Measurements from ENCODE around the gene ZSWIM4. TPM values are rescaled to one million over a fixed set of nuclear protein-coding genes. Genes with fewer than 3 reads are reported as not detected.

The ZSWIM4 gene
- total RNA-seq, 2 experiments from 2014 or later, result 5.0 to 10.8 TPM

DNA sequence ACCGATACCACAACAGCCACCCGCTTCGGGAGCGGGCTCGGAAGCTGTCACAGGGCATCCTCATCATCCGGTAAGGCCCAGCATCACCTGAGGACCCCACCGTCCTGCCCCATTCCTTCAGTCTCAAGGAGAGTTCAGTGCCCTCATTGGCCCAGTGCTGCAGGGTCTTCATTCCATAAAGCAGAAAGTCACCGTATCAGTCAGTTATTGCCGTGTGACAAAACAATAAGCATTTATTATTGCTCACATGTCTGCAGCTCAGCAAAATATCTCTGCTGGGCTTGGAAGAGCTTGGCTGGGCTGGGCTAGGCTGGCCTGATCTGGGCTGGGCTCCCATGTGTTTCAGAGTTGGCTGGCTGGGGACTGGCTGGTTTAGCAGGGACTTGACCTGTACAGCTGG lies 39.0 kb upstream of the ZSWIM4 start:
- intact Hi-C loops (cut with micrococcal nuclease; ENCODE audit: unreplicated experiment), result no loop called here

GRCh38 chr19:13757805-13758772 lies 37.2 kb upstream of the ZSWIM4 start:
- intact Hi-C loops (cut with micrococcal nuclease; ENCODE audit: unreplicated experiment), result no loop called here
- H4K20me1 ChIP-seq (ENCODE audit: insufficient read depth, low read length), result no peaks in the 10 kb centered on the region
- ChIA-PET POLR2A (no interaction called here), CTCF (ENCODE audit: unreplicated experiment) (no interaction called here)
- no peak overlapping the region for H3K4me3 ChIP-seq (ENCODE audit: low read depth, low read length, poor library complexity, severe bottlenecking)
- no peak overlapping the region for H2AFZ ChIP-seq (ENCODE audit: low read length)
- H3K4me2 ChIP-seq (ENCODE audit: low read length), result no peak overlapping the region
- no peaks in the 10 kb centered on the region for H3K4me1 ChIP-seq (ENCODE audit: insufficient read depth, low read length, poor library complexity, severe bottlenecking)
- H3K36me3 ChIP-seq (ENCODE audit: insufficient read depth, low read length), result peaks cover 86% of the 10 kb centered on the region
- no peaks in the 10 kb centered on the region for H3K9me2 ChIP-seq (ENCODE audit: insufficient read depth, low read length)
- no TSS peak for BruUV-seq (replicated peaks)
- no peak for TF ChIP-seq EZH2phosphoT487 (IDR thresholded peaks at IDR 0.05; ENCODE audit: borderline replicate concordance, low read depth, low read length)
- no peak for TF ChIP-seq CTCF (conservative IDR thresholded peaks at IDR 0.05; ENCODE audit: low read length)
- H3K9me3 ChIP-seq (ENCODE audit: low read length), result no peaks in the 10 kb centered on the region
- no peak overlapping the region for H3K27ac ChIP-seq (ENCODE audit: low read depth, low read length, poor library complexity, severe bottlenecking)
- no peak for DNase-seq (ENCODE audit: low spot score)
- H3K79me2 ChIP-seq (ENCODE audit: insufficient read depth, low read depth, low read length), result no peaks in the 10 kb centered on the region

More for the DNA sequence above, 39.0 kb upstream of the ZSWIM4 start:
- Histone ChIP-seq H3K36me3 (ENCODE audit: insufficient read depth, low read length) (peaks cover 85% of the 10 kb centered on the region), H2AFZ (ENCODE audit: low read length) (no peak overlapping the region), H3K9me3 (ENCODE audit: low read length) (no peaks in the 10 kb centered on the region), H3K4me2 (ENCODE audit: low read length) (no peak overlapping the region), H4K20me1 (ENCODE audit: insufficient read depth, low read length) (no peaks in the 10 kb centered on the region), H3K4me3 (ENCODE audit: low read depth, low read length, poor library complexity, severe bottlenecking) (no peak overlapping the region), H3K27ac (ENCODE audit: low read depth, low read length, poor library complexity, severe bottlenecking) (no peak overlapping the region), H3K4me1 (ENCODE audit: insufficient read depth, low read length, poor library complexity, severe bottlenecking) (no peaks in the 10 kb centered on the region), H3K79me2 (ENCODE audit: insufficient read depth, low read depth, low read length) (no peaks in the 10 kb centered on the region), H3K9me2 (ENCODE audit: insufficient read depth, low read length) (no peaks in the 10 kb centered on the region)
- no TSS peak for BruUV-seq (replicated peaks)
- ChIA-PET POLR2A (no interaction called here), CTCF (ENCODE audit: unreplicated experiment) (no interaction called here)
- no peak for DNase-seq (ENCODE audit: low spot score)
- TF ChIP-seq EZH2phosphoT487 (IDR thresholded peaks at IDR 0.05; ENCODE audit: borderline replicate concordance, low read depth, low read length), result no peak
- TF ChIP-seq CTCF (conservative IDR thresholded peaks at IDR 0.05; ENCODE audit: low read length), result no peak

- H2AFZ ChIP-seq (ENCODE audit: low read length), result no peak overlapping the region
- no peaks in the 10 kb centered on the region for H3K9me3 ChIP-seq (ENCODE audit: low read length)
- ChIA-PET CTCF (ENCODE audit: unreplicated experiment) (no interaction called here), POLR2A (no interaction called here)
- no peak overlapping the region for H3K4me3 ChIP-seq (ENCODE audit: low read depth, low read length, poor library complexity, severe bottlenecking)
- intact Hi-C loops (cut with micrococcal nuclease; ENCODE audit: unreplicated experiment), result no loop called here
- no peak overlapping the region for H3K27ac ChIP-seq (ENCODE audit: low read depth, low read length, poor library complexity, severe bottlenecking)
- no TSS peak for BruUV-seq (replicated peaks)
- no peak for TF ChIP-seq EZH2phosphoT487 (IDR thresholded peaks at IDR 0.05; ENCODE audit: borderline replicate concordance, low read depth, low read length)
- no peak for TF ChIP-seq CTCF (conservative IDR thresholded peaks at IDR 0.05; ENCODE audit: low read length)
- H3K4me2 ChIP-seq (ENCODE audit: low read length), result no peak overlapping the region
- no peaks in the 10 kb centered on the region for H3K79me2 ChIP-seq (ENCODE audit: insufficient read depth, low read depth, low read length)
- peaks cover 91% of the 10 kb centered on the region for H3K36me3 ChIP-seq (ENCODE audit: insufficient read depth, low read length)
- DNase-seq (ENCODE audit: low spot score), result no peak
- H3K4me1 ChIP-seq (ENCODE audit: insufficient read depth, low read length, poor library complexity, severe bottlenecking), result no peaks in the 10 kb centered on the region
- no peaks in the 10 kb centered on the region for H3K9me2 ChIP-seq (ENCODE audit: insufficient read depth, low read length)
- H4K20me1 ChIP-seq (ENCODE audit: insufficient read depth, low read length), result no peaks in the 10 kb centered on the region
Observed at GRCh38 chr19:13758795-13759194, 36.4 kb upstream of the ZSWIM4 start.
